CD4-positive, alpha-beta T cell treated with Interleukin-6 at 100 ng/mL for 8 hours (primary cell): ENCODE results near the gene RALBP1.
"Not testable (repeated sequence)": the region's sequence is repeated elsewhere in the genome, so short reads cannot be mapped to it uniquely, and the experiment has no call there.

ENCODE experiments used
- DNase-seq: peaks from one replicate; pipeline ENCODE4 v3.0.0-alpha.2; 2020; ENCODE audit warnings: mixed read lengths, low spot score

The RALBP1 gene

DNA sequence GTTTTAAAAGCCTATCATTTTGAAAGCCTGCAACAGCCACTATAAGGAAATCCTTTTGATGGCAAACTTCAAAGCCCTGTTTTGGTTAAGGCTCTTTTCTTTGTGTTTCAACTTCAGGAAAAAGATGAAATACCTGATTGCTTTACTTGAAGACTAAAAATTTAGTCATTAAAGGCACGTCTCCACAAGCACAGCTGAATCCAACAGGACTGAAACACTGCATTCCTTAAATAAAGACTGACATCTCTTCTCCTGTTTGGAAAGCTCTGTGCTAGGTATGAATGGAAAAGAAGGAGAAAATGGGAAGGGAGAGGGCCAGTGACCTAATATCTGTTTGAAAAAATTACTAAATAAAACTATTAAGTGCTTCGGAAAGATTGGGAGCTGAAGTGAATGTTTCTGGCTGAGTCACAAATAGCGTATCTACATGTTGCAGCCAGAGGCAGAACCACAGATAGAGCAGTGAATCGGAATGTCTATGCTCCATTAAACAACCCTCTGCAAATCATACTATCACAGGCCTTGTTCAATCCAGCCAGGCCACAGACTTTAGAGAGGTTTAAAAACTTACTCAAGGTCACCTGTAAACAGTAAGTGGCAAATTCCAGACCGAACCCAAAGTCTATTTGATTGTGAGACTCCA is 21.1 kb upstream of the RALBP1 start:
- no peak for DNase-seq

DNA sequence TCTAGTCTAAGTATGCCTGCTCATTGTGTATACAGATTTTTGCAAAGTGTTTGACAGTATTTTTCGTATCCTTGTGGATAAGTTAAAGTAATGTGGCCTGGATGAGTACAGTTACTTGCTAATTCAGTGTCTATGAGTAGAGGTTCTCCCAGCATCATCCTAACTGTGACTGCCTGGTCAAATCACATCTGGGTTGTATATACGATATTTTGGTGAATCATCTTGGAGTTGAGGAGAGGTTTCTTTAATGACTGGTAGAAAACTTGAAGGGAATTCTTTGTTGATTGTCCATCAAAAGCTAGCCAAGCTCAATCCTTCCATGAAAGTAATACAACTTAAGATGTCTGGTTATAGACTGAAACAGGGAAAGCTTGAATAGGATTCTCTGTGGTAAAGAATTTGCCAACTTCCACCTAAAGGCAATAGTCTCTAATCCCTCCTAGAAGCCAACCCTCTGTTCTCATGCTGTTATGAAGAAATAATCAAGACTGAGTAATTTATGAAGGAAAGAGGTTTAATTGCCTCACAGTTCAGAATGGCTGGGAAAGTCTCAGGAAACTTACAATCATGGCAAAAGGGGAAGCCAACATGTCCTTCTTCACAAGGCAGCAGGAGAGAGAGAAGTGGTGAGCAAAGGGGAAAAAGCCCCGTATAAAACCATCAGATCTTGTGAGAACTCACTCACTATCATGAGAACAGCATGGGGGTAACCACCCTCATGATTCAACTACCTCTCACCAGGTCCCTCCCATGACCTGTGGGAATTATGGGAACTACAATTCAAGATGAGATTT is 19.4 kb upstream of the RALBP1 start:
- DNase-seq = no peak

DNA sequence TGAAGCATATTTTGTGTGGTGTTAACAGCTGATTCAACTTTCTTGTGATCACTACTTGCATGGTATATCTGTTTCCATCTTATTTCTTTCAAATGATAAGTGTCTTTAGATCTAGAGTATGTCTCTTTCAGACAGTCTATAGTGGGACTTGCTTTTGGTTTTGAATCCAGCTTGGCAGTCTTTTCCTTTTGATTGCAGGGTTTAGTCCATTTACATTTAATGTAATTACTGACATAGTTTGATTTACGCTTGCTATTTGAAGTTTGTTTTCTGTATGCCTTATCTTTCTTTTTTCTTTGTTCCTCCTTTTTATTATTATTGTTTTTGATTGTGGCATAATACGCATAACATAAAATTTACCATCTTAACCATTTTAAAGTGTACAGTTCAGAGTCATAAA is 9.2 kb upstream of the RALBP1 start:
- DNase-seq = no peak

DNA sequence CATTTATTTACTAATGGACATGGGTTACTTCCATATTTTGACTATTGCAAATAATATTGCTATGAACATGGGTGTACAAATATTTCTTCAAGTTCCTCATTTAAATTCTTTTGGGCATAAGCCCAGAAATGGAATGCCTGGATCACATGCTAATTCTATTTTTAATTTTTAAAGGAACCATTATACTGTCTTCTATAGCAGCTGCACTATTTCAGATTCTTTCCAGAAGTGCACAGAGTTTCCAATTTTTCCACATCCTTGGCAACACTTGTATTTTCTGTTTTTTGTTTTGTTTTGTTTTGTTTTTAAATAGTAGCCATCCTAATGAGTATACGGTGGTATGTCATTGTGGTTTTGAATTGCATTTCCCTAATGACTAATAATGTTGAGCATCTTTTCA is 8.5 kb upstream of the RALBP1 start:
- DNase-seq = no peak

DNA sequence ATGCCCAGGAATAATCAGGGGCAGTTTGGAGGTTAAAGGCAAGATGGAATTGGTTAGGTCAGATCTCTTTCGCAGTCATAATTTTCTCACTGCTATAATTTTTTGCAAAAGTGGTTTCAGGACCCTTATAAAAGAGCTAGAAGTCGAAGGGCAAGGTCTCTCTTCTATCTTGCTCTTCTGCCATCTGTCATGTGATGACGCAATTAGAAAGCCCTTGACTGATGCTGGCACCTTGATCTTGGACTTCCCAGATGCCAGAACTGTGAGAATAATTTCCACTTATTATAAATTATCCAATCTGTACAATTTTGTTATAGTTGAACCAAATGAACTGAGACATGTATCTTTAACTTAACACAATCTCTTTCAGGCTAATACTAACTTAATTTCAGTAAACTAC is 6.3 kb upstream of the RALBP1 start:
- no peak for DNase-seq

DNA sequence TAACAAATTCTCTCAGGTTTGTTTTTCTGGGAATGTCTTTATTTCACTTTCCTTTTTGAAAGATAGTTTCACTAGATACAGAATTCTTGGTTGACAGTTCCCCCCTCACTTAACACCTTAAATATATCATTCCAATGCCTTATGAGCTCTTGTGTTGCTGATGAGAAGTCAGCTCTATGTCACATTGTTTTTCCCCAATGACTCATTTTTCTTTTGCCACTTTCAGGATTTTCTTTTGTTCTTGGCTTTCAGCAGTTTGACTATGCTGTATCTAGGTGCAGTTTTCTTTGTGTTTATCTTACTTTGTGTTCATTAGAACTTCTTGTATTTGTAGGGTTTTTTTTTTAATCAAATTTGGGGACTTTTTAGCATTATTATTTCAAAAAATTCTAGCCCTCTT is 5.6 kb upstream of the RALBP1 start:
- DNase-seq = no peak

DNA sequence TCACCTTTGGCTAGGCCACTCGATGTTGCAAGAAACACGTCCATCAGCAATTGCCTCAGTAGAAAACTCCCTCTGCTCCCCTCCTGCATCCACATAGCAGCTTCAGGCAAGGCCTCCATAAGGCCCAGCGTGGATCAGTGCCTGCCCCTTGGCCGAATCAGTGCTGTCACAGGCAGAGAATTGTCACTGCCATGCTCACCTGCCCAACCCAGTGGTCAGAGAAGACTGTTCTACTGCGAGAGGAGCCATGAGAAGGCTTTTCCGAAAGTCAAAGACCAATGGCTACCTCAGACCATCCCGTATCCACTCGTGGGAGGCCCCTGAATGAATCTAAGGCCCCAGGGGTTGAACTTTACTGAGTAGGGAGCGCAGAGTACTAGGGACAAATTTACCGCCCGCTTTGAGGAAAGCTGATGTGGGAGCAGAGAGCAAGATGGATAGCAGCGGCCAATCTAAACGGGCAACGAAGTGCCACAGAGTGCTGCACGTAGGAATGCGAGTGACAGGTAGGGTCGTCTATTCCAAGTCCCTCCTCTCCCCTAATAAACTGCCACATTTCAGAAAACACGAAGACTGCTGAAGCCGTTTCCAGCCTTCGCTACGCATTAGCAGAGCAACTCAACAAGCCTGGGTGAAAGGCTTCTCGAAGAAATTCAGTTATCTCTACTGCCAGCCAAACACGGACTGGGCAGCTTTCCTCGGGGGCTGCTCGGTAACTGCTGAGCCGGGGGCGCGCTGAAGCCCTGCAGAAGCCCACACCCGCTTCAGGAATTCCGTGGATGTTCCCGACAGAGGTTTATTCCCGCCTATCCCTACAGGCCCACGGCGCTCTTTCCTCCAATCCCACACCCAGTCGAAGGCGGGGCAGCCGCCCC is 968 bp upstream of the RALBP1 start:
- DNase-seq = no peak

DNA sequence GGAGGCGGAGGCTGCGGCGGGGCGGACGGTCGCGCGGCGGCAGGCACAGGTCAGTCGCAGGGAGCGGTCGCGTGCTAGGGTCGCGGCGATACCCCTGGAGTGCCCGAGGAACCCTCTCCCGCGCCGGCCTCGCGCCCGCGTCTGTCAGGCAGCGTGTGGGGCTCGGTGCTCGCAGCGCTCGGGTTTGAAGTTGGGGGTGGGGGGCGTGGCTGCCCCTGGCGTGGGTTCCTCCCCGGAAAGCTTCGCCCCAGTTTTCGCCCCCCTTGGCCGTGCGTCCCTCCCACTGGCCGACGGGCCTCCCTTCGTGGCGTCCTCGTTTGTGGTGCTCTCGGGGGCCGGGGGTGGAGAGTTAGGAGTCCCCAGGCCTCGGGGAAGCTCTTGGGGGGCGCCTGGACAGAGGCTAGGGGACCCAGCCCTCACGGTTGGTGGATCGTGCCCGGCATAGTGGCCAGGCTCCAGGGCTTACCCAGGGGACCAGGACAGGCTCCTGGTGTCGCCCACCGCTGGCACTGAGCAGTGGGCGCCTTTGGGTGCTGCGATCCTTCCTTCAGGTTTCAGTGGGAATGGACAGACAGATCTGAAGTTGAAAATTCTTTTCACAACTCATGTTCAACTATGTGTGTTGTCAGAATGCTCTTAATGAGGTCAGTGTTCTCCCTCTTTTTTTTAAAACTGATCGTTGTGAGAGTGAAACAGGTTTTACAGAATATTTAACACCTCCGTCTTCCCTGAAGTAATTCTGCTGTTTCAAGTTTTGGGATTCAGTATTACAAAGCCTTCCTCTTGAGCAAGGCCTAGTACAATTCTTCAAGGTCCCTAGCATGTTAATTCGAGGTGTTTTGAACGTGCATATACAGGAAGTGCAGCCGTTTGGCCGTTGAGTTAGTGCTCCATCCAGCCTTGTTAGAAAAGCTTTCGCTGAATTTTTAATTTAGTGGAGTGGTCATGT is 604 bp downstream of the RALBP1 start:
- DNase-seq = peak; percentile 8

DNA sequence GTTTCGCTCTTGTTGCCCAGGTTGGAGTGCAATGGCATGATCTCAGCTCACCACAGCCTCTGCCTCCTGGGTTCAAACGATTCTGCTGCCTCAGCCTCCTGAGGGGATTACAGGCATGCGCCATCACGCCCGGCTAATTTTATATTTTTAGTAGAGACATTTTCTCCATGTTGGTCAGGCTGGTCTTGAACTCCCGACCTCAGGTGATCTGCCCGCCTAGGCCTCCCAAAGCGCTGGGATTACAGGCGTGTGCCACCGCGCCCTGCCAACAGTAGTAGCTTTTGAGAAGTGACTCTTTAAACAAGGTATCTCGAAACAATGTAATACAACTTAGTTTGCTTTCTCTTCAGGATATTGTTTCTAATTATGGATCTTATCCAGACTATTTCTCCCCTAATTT is 1.6 kb downstream of the RALBP1 start:
- not testable (repeated sequence) for DNase-seq

DNA sequence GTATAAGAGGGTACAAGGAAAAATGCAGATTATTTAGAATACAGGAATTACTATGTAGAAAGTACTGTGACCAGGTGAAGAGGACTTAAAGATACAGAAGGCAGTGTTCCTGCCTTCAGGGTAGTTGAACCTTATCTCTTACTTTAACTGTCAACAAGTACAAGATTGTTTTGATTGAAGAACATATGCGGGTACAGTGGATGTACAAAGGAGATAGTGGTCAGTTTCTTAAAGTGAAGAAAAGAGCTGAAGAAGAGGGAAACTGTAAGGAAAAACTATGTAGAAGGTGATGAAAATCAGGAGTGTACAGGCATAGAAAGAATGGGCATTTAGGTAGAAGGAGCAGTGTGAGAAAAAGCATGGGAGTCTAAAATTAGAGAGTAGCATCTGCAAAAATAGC is 2.2 kb downstream of the RALBP1 start:
- no peak for DNase-seq

DNA sequence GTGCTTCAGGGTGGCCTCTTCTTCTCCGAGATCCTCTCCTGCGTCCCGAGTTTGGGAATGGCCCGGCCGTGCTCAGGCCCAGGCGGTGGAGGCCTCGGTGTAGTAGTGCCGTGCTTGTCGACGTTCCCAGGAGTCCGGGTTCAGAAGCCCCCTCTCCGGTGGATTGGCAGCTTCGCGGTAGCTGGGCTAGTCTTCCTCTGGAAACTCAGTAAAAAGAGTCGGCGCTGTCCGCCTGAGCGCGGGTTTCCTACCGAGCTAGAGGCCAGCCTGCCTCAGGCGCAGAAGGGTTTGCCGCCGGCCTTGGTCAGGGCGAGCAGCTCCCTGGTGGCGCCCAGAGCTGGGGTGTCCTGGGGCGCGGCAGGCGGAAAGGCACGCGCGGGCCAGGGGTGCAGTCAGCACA is 3.2 kb downstream of the RALBP1 start:
- no peak for DNase-seq

DNA sequence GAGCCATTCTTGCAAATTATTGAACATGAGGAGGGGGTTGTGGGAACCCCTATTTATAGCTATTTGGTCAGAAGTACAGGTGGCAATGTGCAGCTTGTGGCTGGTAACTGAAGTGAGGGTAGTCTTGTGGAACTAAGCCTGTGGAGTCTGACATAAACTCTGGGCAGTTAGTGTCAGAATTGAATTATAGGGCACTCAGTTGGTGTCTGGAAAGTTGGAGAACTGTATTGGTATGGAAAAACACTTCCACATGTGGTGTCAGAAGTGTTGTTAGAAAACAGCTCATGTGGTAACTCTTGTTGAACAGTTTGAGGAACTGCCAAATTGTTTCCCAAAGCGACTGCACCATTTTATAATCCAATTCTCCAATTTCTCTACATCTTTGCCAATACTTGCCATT is 7.5 kb downstream of the RALBP1 start:
- no peak for DNase-seq

DNA sequence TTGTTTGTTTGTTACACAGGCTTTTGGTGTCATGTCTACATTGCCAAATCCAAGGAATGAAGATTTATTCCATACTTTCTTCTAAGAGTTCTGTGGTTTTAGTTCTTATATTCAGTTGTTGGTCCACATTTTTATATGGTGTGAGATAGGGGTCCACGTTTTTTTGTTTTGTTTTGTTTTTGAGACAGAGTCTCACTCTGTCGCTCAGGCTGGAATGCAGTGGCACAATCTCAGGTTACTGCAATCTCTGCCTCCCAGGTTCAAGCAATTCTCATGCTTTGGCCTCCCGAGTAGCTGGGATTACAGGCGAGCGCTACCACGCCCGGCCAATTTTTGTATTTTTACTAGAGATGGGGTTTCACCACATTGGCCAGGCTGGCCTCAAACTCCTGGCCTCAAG is 8.2 kb downstream of the RALBP1 start:
- DNase-seq = no peak

DNA sequence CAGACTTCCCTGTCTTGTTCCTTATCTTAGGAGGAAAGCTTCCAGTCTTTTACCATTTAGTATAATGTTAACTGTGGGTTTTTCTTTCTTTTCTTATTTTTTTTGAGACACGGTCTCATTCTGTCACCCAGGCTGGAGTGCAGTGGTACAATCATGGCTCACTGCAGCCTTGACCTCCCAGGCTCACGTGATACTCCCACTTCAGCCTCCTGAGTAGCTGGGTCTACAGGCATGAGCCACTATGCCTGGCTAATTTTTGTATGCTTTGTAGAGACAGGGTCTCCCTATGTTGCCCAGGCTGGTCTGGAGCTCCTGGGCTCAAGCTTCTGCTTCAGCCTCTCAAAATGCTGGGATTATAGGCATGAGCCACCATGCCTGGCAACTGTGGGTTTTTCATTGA is 9.5 kb downstream of the RALBP1 start:
- DNase-seq = not testable (repeated sequence)

DNA sequence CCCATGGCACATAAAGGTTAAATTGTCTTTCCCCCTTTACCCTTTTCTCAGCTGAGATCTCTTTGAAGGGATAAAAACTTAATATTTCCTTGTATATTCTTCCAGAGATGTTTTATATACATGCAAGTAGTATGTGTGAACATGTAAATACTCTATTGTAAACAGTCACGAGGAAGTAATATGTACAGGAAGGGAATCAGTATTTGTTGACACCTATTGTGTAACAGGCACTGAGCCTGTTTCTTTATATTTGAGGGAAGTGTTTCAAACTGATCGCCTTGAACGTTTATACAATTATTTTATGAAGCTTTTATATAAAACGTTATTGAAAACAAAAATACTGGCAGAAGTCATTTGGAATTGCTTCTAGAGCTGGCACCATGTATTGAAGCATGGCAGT is 13.2 kb downstream of the RALBP1 start:
- DNase-seq = no peak

DNA sequence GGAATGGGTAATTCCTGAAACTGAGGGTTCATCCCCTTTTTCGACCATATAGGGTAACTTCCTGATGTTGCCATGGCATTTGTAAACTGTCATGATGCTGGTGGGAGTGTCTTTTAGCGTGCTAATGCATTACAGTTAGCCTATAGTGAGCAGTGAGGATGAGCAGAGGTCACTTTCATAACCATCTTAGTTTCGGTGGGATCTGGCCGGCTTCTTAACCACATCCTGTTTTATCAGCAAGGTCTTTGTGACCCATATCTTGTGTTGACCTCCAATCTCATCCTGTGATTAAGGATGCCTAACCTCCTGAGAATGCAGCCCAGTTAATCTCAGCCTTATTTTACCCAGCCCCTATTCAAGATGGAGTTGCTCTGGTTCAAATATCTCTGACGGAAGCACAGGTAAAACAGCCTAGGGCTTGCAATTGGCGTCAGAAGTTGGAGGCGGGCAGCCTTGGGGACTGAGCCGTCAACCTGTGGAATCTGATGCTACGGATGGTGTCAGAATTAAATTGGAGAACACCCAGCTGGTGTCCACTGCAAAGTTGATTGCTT is 19.5 kb downstream of the RALBP1 start:
- DNase-seq = no peak

DNA sequence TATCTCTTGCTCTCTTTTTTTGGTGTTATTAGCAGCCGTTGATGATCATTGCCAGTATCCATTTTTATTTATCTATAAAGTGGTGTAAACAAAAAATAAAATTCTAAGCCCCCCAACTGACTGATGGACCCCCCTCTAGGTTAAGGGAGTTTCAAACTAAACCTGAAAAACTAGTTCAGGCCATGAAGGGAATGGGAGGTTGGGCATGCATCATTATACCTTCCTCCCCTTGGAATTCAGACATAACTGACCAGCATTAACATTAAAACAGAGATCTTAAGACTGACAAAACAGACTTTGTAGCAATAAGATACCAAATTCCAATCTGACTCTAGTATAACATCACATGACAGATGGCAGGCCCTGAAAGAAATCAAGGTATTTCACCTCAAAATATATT is 20.2 kb downstream of the RALBP1 start:
- DNase-seq = no peak

DNA sequence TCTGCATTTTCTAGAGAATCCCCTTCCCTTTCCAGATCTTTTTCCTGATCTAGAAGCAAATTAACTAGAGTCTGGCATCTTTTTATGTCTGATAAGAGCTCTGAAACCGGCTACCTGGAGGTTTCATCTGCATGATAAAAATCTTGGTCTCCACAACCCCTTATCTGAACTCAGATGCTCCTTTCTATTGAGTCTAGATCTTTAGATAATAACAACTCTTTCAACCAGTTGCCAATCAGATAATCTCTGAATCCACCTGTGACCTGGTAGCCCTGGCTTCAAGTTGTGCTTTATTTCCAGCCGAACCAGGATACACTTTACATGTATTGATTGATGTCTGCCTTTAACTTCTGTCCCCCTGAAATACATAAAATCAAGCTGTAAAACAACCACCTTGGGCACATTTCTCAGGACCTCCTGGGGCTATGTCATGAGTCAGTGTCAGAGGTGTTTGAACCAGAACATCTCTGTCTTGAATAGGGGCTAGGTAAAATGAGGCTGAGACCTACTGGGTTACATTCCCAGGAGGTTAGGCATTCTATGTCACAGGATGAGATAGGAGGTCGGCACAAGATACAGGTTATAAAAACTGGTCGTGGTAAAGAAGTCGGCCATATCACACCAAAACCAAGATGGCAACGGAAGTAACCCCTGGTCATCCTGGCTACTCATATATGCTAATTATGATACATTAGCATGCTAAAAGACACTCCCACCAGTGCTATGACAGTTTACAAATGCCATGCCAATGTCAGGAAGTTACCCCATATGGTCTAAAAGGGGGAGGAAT is 20.8 kb downstream of the RALBP1 start:
- no peak for DNase-seq

DNA sequence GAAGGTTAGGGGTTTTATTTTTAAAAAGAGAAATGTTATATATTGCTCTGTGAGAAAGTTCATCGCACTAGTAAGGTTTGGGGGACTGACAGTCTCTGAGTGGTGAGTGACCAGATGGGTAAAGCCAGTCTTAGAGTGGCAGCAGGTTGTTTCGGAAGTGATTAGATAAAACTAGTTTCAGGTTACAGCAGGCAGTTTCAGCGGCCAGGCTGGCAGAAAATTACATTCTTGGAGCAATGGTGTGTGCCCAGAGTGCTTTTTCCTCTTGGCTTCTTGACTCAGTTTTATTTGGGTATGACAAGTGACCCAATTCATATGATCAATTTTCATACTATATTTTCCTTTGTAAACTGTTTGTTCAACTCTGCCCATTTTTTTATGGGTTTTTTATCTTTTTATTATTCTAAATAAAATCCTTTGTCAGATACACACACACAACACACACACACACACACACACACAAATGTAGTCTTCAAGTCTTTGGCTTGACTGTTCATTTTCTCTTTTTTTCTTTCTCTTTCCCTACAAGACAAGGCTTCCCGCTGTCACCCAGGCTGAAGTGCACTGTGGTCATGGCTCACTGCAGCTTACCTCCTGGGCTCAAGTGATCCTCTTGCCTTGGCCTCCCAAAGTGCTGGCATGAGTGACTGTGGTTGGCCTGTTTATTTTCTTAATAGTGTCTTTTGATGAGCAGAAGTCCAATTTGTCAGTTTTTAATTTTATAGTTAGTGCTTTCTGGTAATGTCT is 30.9 kb downstream of the RALBP1 start:
- no peak for DNase-seq

DNA sequence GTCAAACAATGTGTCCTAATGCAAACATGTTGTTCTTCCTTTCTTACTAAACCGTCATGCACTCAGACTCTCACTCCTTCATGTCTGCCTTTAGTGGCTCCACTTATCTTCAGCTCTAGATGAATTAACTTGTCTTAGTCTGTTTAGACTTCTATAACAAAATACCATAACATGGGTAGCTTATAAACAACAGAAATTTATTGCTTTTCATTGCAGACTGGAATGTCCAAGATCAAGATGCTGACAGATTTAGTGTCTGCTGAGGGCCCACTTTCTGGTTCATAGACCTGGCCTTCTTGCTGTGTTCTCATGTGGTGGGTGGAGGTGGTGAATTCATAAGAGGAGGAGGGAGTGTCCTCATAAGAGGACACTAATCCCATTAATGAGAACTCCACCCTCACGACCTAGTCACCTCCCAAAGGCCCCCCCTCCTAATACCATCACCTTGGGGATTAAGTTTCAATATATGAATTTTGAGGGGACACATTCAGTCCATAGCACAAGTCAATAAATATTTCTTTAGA is 32.3 kb downstream of the RALBP1 start:
- no peak for DNase-seq
